Subcutaneous abdominal adipose tissue (tissue), 5 donors: Measurements from ENCODE around the gene NMT1.

Source experiments
- H3K27ac ChIP-seq: one replicate; pipeline ENCODE4 v1.7.0; 2013; ENCODE audit warnings: low read depth, mild to moderate bottlenecking, inconsistent platforms, low read length, moderate library complexity
- H3K27me3 ChIP-seq, 5 donors: one replicate each; pipeline ENCODE4 v1.7.0; 2013; ENCODE audit warnings: low read length in 5 of 5, inconsistent platforms in 1 of 5; ENCODE audit not compliant: control insufficient read depth in 5 of 5, insufficient read depth in 4 of 5
- H3K36me3 ChIP-seq, 5 donors: one replicate each; pipeline ENCODE4 v1.7.0; 2013; ENCODE audit warnings: low read length in 5 of 5; ENCODE audit not compliant: control insufficient read depth in 5 of 5, insufficient read depth in 5 of 5
- H3K4me1 ChIP-seq, 5 donors: one replicate each; pipeline ENCODE4 v1.7.0; 2013; ENCODE audit warnings: low read length in 5 of 5, mild to moderate bottlenecking in 3 of 5, moderate library complexity in 1 of 5; ENCODE audit not compliant: control insufficient read depth in 5 of 5, insufficient read depth in 5 of 5
- H3K4me3 ChIP-seq, 5 donors: one replicate each; pipeline ENCODE4 v1.7.0; 2013; ENCODE audit warnings: low read length in 5 of 5, low read depth in 1 of 5
- H3K9ac ChIP-seq, 5 donors: one replicate each; pipeline ENCODE4 v1.7.0; 2013; ENCODE audit warnings: low read length in 5 of 5, mild to moderate bottlenecking in 4 of 5, moderate library complexity in 3 of 5
- H3K9me3 ChIP-seq, 5 donors: one replicate each; pipeline ENCODE4 v1.7.0; 2013; ENCODE audit warnings: low read length in 5 of 5; ENCODE audit not compliant: control insufficient read depth in 5 of 5
- donor health status: healthy.
- donor health status: healthy.
- donor health status: healthy.
- donor health status: healthy.
- donor health status: healthy.

Gene NMT1

DNA sequence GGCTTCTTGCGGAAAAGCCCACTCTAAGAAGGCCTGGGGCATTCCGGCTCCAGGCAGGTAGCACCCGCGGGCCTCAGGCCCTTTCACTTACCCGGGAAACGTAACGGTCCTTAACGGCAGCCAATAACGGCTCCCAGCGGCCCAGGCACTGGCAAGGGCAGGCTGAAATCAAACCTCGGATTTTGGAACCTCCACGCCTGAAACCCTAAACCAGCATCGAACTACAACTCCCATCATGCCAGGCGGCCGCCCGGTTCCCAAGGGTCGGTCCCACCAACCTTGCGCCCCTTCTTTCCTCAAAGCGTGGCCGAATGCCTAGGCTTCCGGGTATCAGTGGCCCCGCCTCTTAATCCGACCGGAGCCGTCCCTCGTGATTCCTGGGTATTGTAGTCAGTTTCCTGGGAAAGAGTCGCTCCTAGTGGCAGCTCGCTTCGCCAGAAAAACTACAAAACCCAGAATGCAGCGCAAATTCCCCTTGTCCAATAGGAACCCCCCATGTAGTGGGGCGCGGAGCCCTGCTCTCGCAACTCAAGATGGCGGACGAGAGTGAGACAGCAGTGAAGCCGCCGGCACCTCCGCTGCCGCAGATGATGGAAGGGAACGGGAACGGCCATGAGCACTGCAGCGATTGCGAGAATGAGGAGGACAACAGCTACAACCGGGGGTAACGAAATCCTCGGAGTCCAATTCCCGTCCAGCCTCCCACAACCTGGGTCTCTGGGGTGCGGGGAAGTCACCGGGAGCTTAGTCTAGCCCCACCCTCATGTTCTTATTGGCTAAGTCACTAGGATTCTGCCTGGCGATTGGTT, at the start of gene NMT1:
Gene NMT1 (plus strand): TSS at position 521 of the 809 bp plus-strand sequence. CDS start 13 bp downstream, at position 534.
- Histone ChIP-seq H3K27me3 (no peaks in the 10 kb centered on the region), H3K27ac (peak within 1 kb of the TSS; percentile 96), H3K4me3 (peak within 1 kb of the TSS; percentile 92 to 100 (median 99)), H3K9me3 (no peaks in the 10 kb centered on the region), H3K9ac (peak within 1 kb of the TSS; percentile 89 to 97 (median 91)), H3K36me3 (peaks cover 0 to 5% (median 0%) of the 10 kb centered on the region in 5 donors), H3K4me1 (peaks cover 10 to 49% (median 41%) of the 10 kb centered on the region in 5 donors)

DNA sequence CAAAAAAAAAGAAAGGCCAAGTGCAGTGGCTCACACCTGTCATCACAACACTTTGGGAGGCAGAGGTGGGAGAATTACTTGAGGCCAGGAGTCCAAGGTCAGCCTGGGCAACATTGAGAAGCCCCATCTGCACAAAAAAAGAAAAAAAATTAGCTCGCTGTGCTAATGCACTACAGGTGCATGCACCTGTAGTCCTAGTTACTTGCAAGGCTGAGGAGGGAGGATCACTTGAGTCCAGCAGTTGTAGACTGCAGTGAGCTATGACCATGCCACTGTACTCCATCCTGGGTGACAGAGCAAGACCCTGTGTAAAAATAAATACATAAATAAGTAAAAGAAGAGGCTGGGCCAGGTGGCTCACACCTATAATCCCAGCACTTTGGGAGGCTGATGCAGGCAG, 49.4 kb upstream of the NMT1 start:
- H3K27ac ChIP-seq: no peak overlapping the region
- peaks cover 0 to 9% (median 0%) of the 10 kb centered on the region in 5 donors for H3K27me3 ChIP-seq
- peaks cover 0 to 6% (median 4%) of the 10 kb centered on the region in 5 donors for H3K4me1 ChIP-seq
- H3K4me3 ChIP-seq: no peak overlapping the region
- H3K9ac ChIP-seq: no peak overlapping the region
- no peaks in the 10 kb centered on the region for H3K9me3 ChIP-seq
- no peaks in the 10 kb centered on the region for H3K36me3 ChIP-seq

DNA sequence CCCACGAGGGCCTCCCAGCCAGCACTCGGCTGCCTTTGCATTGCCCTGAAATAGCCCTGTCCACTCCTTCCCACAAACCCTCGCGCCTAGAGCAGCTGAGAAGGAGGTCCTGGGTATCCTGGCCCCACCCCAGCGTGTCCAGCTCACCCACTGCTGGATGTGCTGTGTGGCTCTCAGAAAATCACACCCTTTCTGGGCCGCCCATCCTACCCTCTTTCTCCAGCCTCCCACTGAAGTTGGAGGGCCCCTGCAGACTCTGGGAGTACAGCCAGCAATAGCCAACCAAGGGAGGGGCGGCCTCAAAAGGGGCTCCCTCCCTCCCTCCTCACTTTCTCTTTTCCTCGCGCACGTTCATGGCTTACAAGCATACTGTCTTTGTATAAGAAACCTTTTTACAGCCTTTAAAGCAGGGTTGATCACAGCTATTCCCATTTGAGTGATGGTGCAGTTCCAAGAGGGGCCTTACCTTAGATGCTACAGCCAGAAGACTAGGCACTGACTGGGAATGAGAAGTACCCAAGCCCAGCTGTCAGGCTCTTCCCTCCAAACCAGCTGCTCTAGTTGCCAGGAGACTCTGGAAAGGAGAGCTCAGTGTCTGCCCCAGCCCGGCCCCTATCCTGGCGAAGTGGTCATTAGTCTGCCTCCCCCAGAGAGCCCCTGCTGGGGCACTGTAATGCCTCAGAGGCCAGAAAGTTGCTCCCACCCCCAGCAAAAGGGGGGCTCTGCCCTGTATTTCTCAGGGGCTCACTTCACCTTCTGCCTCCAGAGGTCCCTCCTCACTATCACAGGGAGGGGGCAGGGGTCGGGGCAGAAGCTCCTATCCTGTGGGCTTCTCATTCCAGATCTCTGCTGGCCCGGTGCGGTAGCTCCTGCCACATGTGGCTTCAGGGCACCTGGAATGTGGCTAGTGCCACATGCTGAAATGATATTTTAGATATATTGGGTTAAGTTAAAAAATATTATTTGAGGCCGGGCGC, 47.8 kb upstream of the NMT1 start:
- Histone ChIP-seq H3K9ac (no peak overlapping the region), H3K27ac (no peak overlapping the region)

DNA sequence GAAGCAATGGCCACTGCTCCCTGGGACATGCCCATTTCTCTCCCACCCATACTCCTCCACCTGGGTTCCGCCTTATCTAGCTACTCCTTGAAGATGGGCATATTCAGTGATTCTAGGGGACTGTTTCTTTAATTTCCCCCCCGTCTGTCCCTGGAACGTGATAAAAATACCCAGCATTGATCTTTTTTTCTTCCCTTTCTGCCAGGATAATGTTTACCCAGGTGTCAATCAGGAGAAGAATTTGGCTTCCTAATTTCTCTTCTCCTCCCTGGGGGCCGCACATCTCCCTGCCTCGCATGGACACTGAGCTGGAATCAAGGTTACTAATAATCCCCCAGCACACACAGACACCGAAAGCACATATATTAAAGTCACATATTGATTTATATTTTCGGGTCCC, 44.9 kb upstream of the NMT1 start:
- H3K27ac ChIP-seq: no peak overlapping the region

More for the DNA sequence above, 47.8 kb upstream of the NMT1 start:
- no peaks in the 10 kb centered on the region for H3K36me3 ChIP-seq
- H3K4me1 ChIP-seq: peaks cover 0 to 9% (median 4%) of the 10 kb centered on the region in 5 donors
- H3K27me3 ChIP-seq: peaks cover 0 to 5% (median 0%) of the 10 kb centered on the region in 5 donors
- no peak overlapping the region for H3K4me3 ChIP-seq
- H3K9me3 ChIP-seq: no peaks in the 10 kb centered on the region

DNA sequence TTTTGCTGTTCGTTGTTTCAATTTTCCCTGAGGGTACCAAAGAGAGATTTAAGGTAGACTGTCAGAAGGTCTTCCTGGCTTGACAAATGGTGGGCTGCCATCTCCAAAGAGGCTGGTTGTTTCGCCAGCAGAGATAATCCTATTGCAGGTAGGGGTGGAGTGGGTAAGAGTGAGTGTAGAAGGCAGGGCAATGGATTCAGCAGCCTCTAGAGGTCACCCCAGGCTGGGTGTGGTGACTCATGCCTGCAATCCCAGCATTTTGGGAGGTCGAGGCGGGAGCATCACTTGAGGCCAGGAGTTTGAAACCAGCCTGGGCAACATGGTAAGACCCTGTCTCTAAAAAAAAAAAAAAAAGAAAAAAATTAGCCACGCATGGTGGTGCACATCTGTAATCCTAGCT, 44.3 kb upstream of the NMT1 start:
- no peak overlapping the region for H3K4me3 ChIP-seq
- H3K9me3 ChIP-seq: no peaks in the 10 kb centered on the region
- peaks cover 5 to 39% (median 33%) of the 10 kb centered on the region in 5 donors for H3K4me1 ChIP-seq
- peaks cover 0 to 3% (median 0%) of the 10 kb centered on the region in 5 donors for H3K27me3 ChIP-seq
- no peaks in the 10 kb centered on the region for H3K36me3 ChIP-seq
- no peak overlapping the region for H3K9ac ChIP-seq
- no peak overlapping the region for H3K27ac ChIP-seq

More for the DNA sequence above, 44.9 kb upstream of the NMT1 start:
- peaks cover 0 to 3% (median 0%) of the 10 kb centered on the region in 5 donors for H3K27me3 ChIP-seq
- no peaks in the 10 kb centered on the region for H3K36me3 ChIP-seq
- H3K4me3 ChIP-seq: no peak overlapping the region
- H3K4me1 ChIP-seq: peaks cover 3 to 34% (median 27%) of the 10 kb centered on the region in 5 donors
- H3K9me3 ChIP-seq: no peaks in the 10 kb centered on the region
- H3K9ac ChIP-seq: no peak overlapping the region

DNA sequence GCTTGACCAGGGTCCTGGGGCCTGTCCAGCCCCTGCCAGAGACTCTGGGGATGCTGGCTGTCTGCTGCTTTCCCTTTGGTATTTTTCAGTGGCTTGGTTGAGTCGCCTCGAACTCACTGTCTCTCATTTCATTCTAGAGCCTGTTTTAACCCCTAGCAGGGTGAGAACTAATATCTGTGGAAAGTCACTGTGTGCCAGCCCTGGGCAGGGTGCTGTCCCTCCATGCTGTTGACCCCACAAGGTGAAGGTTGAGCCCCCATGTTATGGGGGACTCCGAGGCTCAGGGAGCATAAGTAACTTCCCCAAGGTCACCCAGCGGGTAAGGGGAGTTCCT, 42.6 kb upstream of the NMT1 start:
- Histone ChIP-seq H3K4me3 (peak overlapping the region; percentile 48 to 65 (median 57)), H3K27ac (no peak overlapping the region)

DNA sequence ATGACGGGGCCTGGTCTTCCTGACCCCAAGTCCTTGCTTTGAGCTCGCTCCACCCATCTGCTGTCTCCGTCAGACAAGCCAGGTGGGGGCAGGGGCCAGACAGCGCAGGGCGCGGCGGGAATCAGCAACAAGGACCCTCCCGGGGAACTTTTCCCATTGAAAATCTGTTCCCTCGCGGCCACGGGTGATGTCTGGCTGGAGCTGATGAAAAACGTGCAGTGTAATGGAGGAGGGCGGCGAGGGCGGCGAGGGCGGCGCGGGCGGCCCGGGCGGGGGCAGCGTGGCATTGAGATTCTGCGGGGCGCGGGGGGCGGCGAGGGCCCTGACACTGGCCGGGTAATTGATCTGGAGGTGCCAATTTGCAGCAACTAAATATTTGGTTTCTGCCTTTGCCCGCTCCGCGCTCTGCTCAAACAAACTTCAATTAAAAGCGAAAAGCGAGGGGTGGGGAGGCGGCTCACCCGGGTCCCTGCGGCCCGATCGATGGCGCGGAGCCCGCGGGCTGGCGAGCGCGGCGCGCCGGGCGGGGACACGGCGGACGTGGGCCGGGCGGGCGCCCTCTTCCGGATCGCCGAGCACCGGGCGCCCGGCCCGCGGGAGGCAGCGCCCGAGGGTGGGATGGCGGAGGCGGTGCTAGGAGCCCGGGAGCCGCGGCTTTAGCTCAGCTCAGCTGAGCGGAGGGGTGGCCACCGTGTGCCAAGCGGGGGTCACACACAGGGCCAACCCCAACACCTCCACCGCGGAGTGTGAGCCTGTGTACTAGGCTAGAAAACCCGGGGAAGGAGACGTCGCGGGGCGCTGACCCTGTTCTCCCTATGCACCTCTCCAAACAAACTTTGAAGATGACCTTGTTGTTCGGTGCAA, 42.0 kb upstream of the NMT1 start:
- Histone ChIP-seq H3K27me3 (peaks cover 0 to 3% (median 0%) of the 10 kb centered on the region in 5 donors), H3K4me1 (peaks cover 5 to 43% (median 40%) of the 10 kb centered on the region in 5 donors), H3K9me3 (no peaks in the 10 kb centered on the region), H3K9ac (peak overlapping the region in 3 of 5 donors; percentile 4 to 74 (median 49)), H3K27ac (no peak overlapping the region), H3K4me3 (peak overlapping the region; percentile 53 to 65 (median 60)), H3K36me3 (peaks cover 0 to 6% (median 4%) of the 10 kb centered on the region in 5 donors)

More for the DNA sequence above, 42.6 kb upstream of the NMT1 start:
- Histone ChIP-seq H3K36me3 (peaks cover 0 to under 1% (median 0%) of the 10 kb centered on the region in 5 donors), H3K4me1 (peaks cover 5 to 43% (median 40%) of the 10 kb centered on the region in 5 donors), H3K27me3 (peaks cover 0 to 3% (median 0%) of the 10 kb centered on the region in 5 donors), H3K9ac (peak overlapping the region in 2 of 5 donors; percentile 32 to 49), H3K9me3 (no peaks in the 10 kb centered on the region)

DNA sequence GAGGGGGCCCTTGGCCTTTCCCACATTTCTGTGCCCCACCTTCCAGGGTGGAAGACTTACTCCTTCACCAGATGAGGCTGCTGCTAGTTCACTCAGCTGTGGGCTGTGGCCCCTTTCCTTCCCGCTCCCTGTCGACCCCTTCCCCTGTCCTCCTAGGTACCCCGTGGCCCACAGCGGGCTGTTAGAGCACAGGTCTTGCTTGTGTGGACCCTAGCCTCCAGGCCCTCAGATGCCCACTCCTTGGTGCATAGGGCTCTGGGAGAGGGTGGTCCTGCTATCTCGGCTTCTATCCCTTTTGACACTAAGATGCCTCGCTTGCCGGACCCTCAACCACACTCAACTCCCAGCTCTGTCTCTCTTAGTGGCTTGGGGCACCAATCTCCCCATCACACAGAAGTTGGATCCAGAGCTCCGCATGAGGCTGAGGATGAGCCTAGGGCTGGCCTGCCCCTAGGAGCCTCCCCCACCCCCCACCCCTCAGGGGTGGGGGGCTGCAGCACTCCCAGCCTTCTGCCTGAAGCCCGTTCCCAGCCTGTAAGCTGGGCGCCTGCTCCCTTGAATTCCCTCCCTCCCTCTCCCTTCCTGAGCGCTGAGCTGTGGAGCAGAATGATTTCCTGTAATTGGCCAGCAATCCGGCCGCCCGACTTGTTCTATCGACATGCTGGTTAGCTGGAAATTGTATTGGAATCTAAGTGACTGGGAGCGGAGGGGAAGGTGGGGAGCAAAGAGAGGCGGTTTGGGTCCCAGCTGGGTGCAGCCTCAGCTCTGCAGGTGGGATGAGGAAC, 40.6 kb upstream of the NMT1 start:
- peaks cover 5 to 43% (median 40%) of the 10 kb centered on the region in 5 donors for H3K4me1 ChIP-seq
- no peaks in the 10 kb centered on the region for H3K9me3 ChIP-seq
- H3K36me3 ChIP-seq: peaks cover 0 to 13% (median 10%) of the 10 kb centered on the region in 5 donors
- peak overlapping the region in 4 of 5 donors; percentile 28 to 91 (median 83) for H3K9ac ChIP-seq
- H3K27ac ChIP-seq: peak overlapping the region; percentile 75
- H3K27me3 ChIP-seq: peaks cover 0 to 3% (median 0%) of the 10 kb centered on the region in 5 donors
- peak overlapping the region in 3 of 5 donors; percentile 21 to 56 (median 39) for H3K4me3 ChIP-seq
